ENCODE measurements around the gene HOXC10. TPM values are rescaled to one million over a fixed set of nuclear protein-coding genes. Genes with fewer than 3 reads are reported as not detected.

HOXC10 gene
- total RNA-seq, 1 experiment from 2014 or later = 3.8 TPM

- H3K27ac ChIP-seq (ENCODE audit: low read depth, low read length) = no peak overlapping the region
- H3K36me3 ChIP-seq (ENCODE audit: control insufficient read depth in 1 of 2, insufficient read depth in 2 of 2, low read length in 2 of 2) = peaks cover 0 to 6% of the 10 kb centered on the region in 2 experiments; a peak in 1 of 4 replicates
- H2AFZ ChIP-seq (ENCODE audit: low read depth, low read length, poor library complexity, severe bottlenecking) = no peak overlapping the region
- no TSS peak for BruUV-seq (replicated peaks)
- intact Hi-C loops (cut with micrococcal nuclease) = loop anchor here (1.0 kb wide), 3 partner anchors 185 to 202 kb away; no protein-coding TSS in a partner anchor
- no peaks in the 10 kb centered on the region for H3K9me2 ChIP-seq (ENCODE audit: insufficient read depth)
- ChIA-PET POLR2A (interaction anchor here (0.7 kb wide), 1 partner anchor 196 kb away, joined by 3 read pairs; no protein-coding TSS in a partner anchor), CTCF (interaction anchor here (0.9 to 3.5 kb wide), 14 partner anchors 9 to 274 kb away, joined by 3 to 68 read pairs (median 9); partner anchors contain the start of genes CBX5, HNRNPA1, HOXC5 and SMUG1), RAD21 (ENCODE audit: low non-redundant PET in 1 of 2, low total read pairs in 2 of 2, uncharacterized antibody in 2 of 2, unreplicated experiment in 2 of 2) (interaction anchor here (0.7 to 2.3 kb wide), 5 partner anchors 11 to 310 kb away, joined by 3 to 18 read pairs (median 7); partner anchors contain the start of gene HOXC5 (in 1 of the 2))
- H4K20me1 ChIP-seq (ENCODE audit: insufficient read depth) = no peaks in the 10 kb centered on the region
- H3K4me1 ChIP-seq (ENCODE audit: control insufficient read depth in 1 of 2, insufficient read depth in 2 of 2, low read length in 2 of 2) = peaks cover 0 to 6% of the 10 kb centered on the region in 2 experiments; a peak in 2 of 4 replicates
- TF ChIP-seq YY1 (IDR thresholded peaks at IDR 0.05; ENCODE audit: extremely low read depth, insufficient replicate concordance, low read depth, low read length) (no peak), POLR2A (IDR thresholded peaks at IDR 0.05; ENCODE audit: borderline replicate concordance, extremely low read depth, insufficient read depth, insufficient read length) (no peak), SIN3A (IDR thresholded peaks at IDR 0.05; ENCODE audit: low read depth) (no peak), ZBTB33 (IDR thresholded peaks at IDR 0.05; ENCODE audit: extremely low read depth, insufficient replicate concordance, low read length) (no peak), POLR2AphosphoS5 (IDR thresholded peaks at IDR 0.05; ENCODE audit: low read depth, low read length) (no peak), TCF7L2 (IDR thresholded peaks at IDR 0.05; ENCODE audit: borderline replicate concordance, extremely low read depth, insufficient read depth, insufficient read length) (no peak), CTCF (IDR thresholded peaks at IDR 0.05 in 2 of 3, conservative IDR thresholded peaks at IDR 0.05 in 1 of 3; ENCODE audit: borderline replicate concordance in 1 of 3, insufficient read depth in 1 of 3, low read depth in 2 of 3, low read length in 2 of 3) (no peak), FOSL1 (IDR thresholded peaks at IDR 0.05; ENCODE audit: low read depth) (no peak), EZH2 (IDR thresholded peaks at IDR 0.05) (no peak), ELF1 (IDR thresholded peaks at IDR 0.05; ENCODE audit: borderline replicate concordance, low read depth) (no peak), CBX3 (IDR thresholded peaks at IDR 0.05; ENCODE audit: low read depth) (no peak), EZH2phosphoT487 (IDR thresholded peaks at IDR 0.05; ENCODE audit: borderline replicate concordance) (no peak), SRF (IDR thresholded peaks at IDR 0.05; ENCODE audit: low read depth) (no peak), RAD21 (IDR thresholded peaks at IDR 0.05; ENCODE audit: low read depth) (no peak)
- no peak for ATAC-seq
- no peak overlapping the region for H3K4me3 ChIP-seq (replicated peaks in 1 of 2; ENCODE audit: low read depth in 1 of 2, low read length in 2 of 2)
- H3K79me2 ChIP-seq (ENCODE audit: insufficient read depth, low read length) = 0 out of 2 replicates have a peak, but pooled peaks cover 3% of the 10 kb centered on the region
- peak overlapping the region; percentile 38; the same call in 1 of the 2 replicates for H3K9ac ChIP-seq (ENCODE audit: low read length)
- H3K9me3 ChIP-seq (ENCODE audit: control insufficient read depth in 1 of 2, insufficient read depth in 1 of 2, low read depth in 1 of 2, low read length in 2 of 2) = no peaks in the 10 kb centered on the region
- no peak for DNase-seq (ENCODE audit: low read depth, low spot score)
- H3K4me2 ChIP-seq (ENCODE audit: low read length) = peak overlapping the region; percentile 62; the same call in 1 of the 2 replicates
- no peaks in the 10 kb centered on the region for H3K27me3 ChIP-seq (ENCODE audit: insufficient read depth, low read length)
Observed at GRCh38 chr12:54006559-54007220, 21.7 kb downstream of the HOXC10 start.
